GM12891 (cell line): ENCODE data around the gene GSTM2.

Experiments
- PAX5 ChIP-seq: IDR thresholded peaks from 2 replicates; pipeline ENCODE4 v1.6.1; 2011; ENCODE audit warnings: low read length, moderate library complexity, mild to moderate bottlenecking; ENCODE audit not compliant: insufficient read depth, severe bottlenecking
- POLR2A ChIP-seq: IDR thresholded peaks from 2 replicates; pipeline ENCODE4 v1.6.1; 2011; ENCODE audit warnings: low read depth, low read length, control low read depth
- POLR2AphosphoS5 ChIP-seq: IDR thresholded peaks from 2 replicates; pipeline ENCODE4 v1.6.1; 2011; ENCODE audit warnings: low read depth, low read length, control low read depth
- TAF1 ChIP-seq: IDR thresholded peaks from 2 replicates; pipeline ENCODE4 v1.6.1; 2011; ENCODE audit warnings: low read depth, low read length, control low read depth

- TF ChIP-seq POLR2A = no peak
- TF ChIP-seq POLR2AphosphoS5 = no peak
- TF ChIP-seq PAX5 = no peak
- no peak for TF ChIP-seq TAF1
Measured at GRCh38 chr1:109641078-109641740, 26.6 kb upstream of the GSTM2 start.
